ENCODE measurements around the gene VAV2. TPM values are rescaled to one million over a fixed set of nuclear protein-coding genes. Genes with fewer than 3 reads are reported as not detected.

The VAV2 gene
- total and polyA plus RNA-seq, 9 of the 15 experiments (the other 6 are each of a cell fraction or from before 2014, with no cell fraction given): 0.01 to 2.7 (median 1.0) TPM; not detected in 1

GRCh38 chr9:133792721-133793470, 199.2 kb downstream of the VAV2 start (continued):
- TF ChIP-seq JUND (IDR thresholded peaks at IDR 0.05; ENCODE audit: borderline replicate concordance, low read depth, low read length) (no peak), JUND (tag; IDR thresholded peaks at IDR 0.05; ENCODE audit: borderline replicate concordance, low read depth, low read length) (no peak), PRMT5 (CRISPR knock-in tag; IDR thresholded peaks at IDR 0.05) (no peak), ZNF398 (CRISPR knock-in tag; IDR thresholded peaks at IDR 0.05) (no peak), THRAP3 (IDR thresholded peaks at IDR 0.05; ENCODE audit: borderline replicate concordance) (no peak), RB1 (IDR thresholded peaks at IDR 0.05; ENCODE audit: low read depth) (peak; percentile 75), STAT5A (IDR thresholded peaks at IDR 0.05; ENCODE audit: borderline replicate concordance, low read length) (no peak), ZNF253 (CRISPR knock-in tag; conservative IDR thresholded peaks at IDR 0.05) (no peak), NFE2 (IDR thresholded peaks at IDR 0.05; ENCODE audit: low read depth) (no peak), MTA3 (IDR thresholded peaks at IDR 0.05; ENCODE audit: borderline replicate concordance) (no peak), BCOR (IDR thresholded peaks at IDR 0.05) (no peak), RAD51 (IDR thresholded peaks at IDR 0.05; ENCODE audit: borderline replicate concordance, low read depth) (peak; percentile 44; the same call in 1 of the 2 replicates), SIN3A (IDR thresholded peaks at IDR 0.05; ENCODE audit: borderline replicate concordance in 2 of 2, control insufficient read depth in 1 of 2, low read depth in 2 of 2, low read length in 2 of 2) (peak in 1 of 2 experiments; percentile 38; a peak in 1 of 4 replicates), SETDB1 (IDR thresholded peaks at IDR 0.05; ENCODE audit: low read length) (no peak), ZNF174 (CRISPR knock-in tag; IDR thresholded peaks at IDR 0.05) (no peak), BACH1 (tag; IDR thresholded peaks at IDR 0.05) (no peak), ZBED1 (IDR thresholded peaks at IDR 0.05) (no peak), FOXK2 (conservative IDR thresholded peaks at IDR 0.05 in 1 of 2, IDR thresholded peaks at IDR 0.05 in 1 of 2; ENCODE audit: low read depth in 2 of 2) (no peak), COPS2 (conservative IDR thresholded peaks at IDR 0.05) (no peak), HIVEP1 (CRISPR knock-in tag; IDR thresholded peaks at IDR 0.05) (no peak), ZSCAN29 (IDR thresholded peaks at IDR 0.05) (no peak)
- TF ChIP-seq, protein P1, sequence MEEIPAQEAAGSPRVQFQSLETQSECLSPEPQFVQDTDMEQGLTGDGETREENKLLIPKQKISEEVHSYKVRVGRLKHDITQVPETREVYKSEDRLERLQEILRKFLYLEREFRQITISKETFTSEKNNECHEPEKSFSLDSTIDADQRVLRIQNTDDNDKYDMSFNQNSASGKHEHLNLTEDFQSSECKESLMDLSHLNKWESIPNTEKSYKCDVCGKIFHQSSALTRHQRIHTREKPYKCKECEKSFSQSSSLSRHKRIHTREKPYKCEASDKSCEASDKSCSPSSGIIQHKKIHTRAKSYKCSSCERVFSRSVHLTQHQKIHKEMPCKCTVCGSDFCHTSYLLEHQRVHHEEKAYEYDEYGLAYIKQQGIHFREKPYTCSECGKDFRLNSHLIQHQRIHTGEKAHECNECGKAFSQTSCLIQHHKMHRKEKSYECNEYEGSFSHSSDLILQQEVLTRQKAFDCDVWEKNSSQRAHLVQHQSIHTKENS (CRISPR knock-in tag; IDR thresholded peaks at IDR 0.05): no peak
- TF ChIP-seq, protein P2, sequence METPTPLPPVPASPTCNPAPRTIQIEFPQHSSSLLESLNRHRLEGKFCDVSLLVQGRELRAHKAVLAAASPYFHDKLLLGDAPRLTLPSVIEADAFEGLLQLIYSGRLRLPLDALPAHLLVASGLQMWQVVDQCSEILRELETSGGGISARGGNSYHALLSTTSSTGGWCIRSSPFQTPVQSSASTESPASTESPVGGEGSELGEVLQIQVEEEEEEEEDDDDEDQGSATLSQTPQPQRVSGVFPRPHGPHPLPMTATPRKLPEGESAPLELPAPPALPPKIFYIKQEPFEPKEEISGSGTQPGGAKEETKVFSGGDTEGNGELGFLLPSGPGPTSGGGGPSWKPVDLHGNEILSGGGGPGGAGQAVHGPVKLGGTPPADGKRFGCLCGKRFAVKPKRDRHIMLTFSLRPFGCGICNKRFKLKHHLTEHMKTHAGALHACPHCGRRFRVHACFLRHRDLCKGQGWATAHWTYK (CRISPR knock-in tag; IDR thresholded peaks at IDR 0.05): no peak
- TF ChIP-seq, protein P3, sequence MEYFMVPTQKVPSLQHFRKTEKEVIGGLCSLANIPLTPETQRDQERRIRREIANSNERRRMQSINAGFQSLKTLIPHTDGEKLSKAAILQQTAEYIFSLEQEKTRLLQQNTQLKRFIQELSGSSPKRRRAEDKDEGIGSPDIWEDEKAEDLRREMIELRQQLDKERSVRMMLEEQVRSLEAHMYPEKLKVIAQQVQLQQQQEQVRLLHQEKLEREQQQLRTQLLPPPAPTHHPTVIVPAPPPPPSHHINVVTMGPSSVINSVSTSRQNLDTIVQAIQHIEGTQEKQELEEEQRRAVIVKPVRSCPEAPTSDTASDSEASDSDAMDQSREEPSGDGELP (CRISPR knock-in tag; IDR thresholded peaks at IDR 0.05; ENCODE audit: borderline replicate concordance): peak; percentile 17; the same call in 1 of the 2 replicates
- TF ChIP-seq, protein P4, sequence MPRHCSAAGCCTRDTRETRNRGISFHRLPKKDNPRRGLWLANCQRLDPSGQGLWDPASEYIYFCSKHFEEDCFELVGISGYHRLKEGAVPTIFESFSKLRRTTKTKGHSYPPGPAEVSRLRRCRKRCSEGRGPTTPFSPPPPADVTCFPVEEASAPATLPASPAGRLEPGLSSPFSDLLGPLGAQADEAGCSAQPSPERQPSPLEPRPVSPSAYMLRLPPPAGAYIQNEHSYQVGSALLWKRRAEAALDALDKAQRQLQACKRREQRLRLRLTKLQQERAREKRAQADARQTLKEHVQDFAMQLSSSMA (CRISPR knock-in tag; IDR thresholded peaks at IDR 0.05): no peak

Data from K562 (cell line).